Measurements from ENCODE around the gene DHX58.

The DHX58 gene

GRCh38 chr17:42078396-42079043 lies 34.0 kb downstream of the DHX58 start:
- no peak overlapping the region for H3K4me3 ChIP-seq (ENCODE audit: low read depth, low read length)
- TF ChIP-seq CTCF (conservative IDR thresholded peaks at IDR 0.05; ENCODE audit: low read depth, low read length), result no peak
- DNase-seq (ENCODE audit: low read depth), result no peak

DNA sequence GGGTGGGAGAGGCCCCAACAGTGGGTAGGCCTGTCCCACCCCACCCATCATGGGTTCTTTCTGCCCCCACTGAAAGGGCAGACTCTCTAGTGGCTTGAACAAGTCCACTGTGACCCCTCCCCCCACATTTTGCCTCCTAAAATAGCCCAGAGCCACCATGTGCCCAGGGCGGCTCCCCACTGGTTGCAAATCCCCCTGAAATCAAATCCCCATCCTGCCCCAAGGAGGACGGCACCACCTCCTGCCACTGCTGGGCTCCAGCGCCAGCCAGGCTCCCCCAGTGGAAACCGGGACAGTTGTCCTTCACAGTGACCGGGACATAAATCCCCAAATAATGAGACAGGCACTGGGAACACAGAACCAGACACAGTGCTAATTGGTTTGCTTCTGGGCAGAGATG lies 34.8 kb downstream of the DHX58 start:
- no peak for TF ChIP-seq CTCF (conservative IDR thresholded peaks at IDR 0.05; ENCODE audit: low read depth, low read length)
- no peak overlapping the region for H3K4me3 ChIP-seq (ENCODE audit: low read depth, low read length)
- DNase-seq (ENCODE audit: low read depth), result no peak

DNA sequence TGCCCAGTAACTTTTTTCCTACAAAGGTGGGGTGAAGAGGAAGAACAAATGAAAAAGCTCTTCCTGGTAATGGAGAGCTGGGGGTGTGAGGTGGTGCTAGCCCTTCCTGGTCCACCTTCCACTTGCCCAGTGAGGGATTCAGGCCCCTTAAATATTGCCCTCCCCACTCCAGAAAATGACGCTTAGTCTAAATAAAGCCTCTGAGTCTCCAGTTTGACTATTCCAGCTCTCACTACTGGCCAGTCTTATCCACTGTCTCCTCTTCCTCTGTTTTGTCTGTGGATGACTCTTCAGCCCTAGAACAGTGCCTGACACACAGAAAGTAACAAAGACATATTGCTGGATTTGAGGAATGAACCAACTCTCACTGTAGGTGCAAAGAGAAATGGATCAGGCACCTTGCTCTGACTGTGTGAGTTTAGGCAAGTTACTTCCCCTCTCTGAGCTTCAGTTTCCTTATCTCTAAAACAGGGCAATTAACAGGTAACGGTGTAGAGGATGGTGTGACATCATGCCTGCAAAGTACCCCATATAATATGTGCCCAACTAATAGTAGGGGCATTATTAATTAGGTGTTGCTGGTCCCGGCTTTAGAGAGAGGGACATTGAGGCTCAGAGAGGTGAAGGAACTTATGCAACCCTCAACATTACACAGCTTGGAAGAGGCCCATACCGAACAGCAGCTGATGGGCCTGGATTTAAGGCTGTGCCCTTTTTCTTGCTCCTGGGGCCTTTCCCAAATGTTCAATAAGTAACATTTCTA lies 35.5 kb downstream of the DHX58 start:
- TF ChIP-seq CTCF (conservative IDR thresholded peaks at IDR 0.05; ENCODE audit: low read depth, low read length), result no peak
- no peak for DNase-seq (ENCODE audit: low read depth)

GRCh38 chr17:42075789-42076188 lies 36.7 kb downstream of the DHX58 start:
- DNase-seq (ENCODE audit: low read depth), result no peak
- H3K4me3 ChIP-seq (ENCODE audit: low read depth, low read length), result no peak overlapping the region
- no peak for TF ChIP-seq CTCF (conservative IDR thresholded peaks at IDR 0.05; ENCODE audit: low read depth, low read length)

More for the DNA sequence above, 35.5 kb downstream of the DHX58 start:
- no peak overlapping the region for H3K4me3 ChIP-seq (ENCODE audit: low read depth, low read length)

GRCh38 chr17:42072323-42073187 lies 40.0 kb downstream of the DHX58 start:
- peak overlapping the region; percentile 24 for H3K4me3 ChIP-seq (ENCODE audit: low read depth, low read length)
- TF ChIP-seq CTCF (conservative IDR thresholded peaks at IDR 0.05; ENCODE audit: low read depth, low read length), result no peak
- DNase-seq (ENCODE audit: low read depth), result no peak

GRCh38 chr17:42071810-42072209 lies 40.7 kb downstream of the DHX58 start:
- no peak for DNase-seq (ENCODE audit: low read depth)
- H3K4me3 ChIP-seq (ENCODE audit: low read depth, low read length), result no peak overlapping the region

More at GRCh38 chr17:42071810-42072209, 40.7 kb downstream of the DHX58 start:
- TF ChIP-seq CTCF (conservative IDR thresholded peaks at IDR 0.05; ENCODE audit: low read depth, low read length), result no peak
